GM23338 (cell line): Measurements from ENCODE around the gene CAPZA1. TPM values are rescaled to one million over a fixed set of nuclear protein-coding genes. Genes with fewer than 3 reads are reported as not detected.
"Not testable (repeated sequence)": the region's sequence is repeated elsewhere in the genome, so short reads cannot be mapped to it uniquely, and the experiment has no call there.

ENCODE experiments used
- ATAC-seq: fragments of 200-7000 bp; cut with Tn5 transposase; 3 replicates; pipeline ENCODE4 v1.9.1; 2020
- DNase-seq: peaks from one replicate; pipeline ENCODE4 v3.0.0-alpha.2; 2015; ENCODE audit warnings: low spot score
- H2AFZ ChIP-seq: fragments of 200-600 bp; sonication (generic); 2 replicates; pipeline ENCODE4 v1.8.0; 2016; ENCODE audit warnings: antibody characterized with exemption, mild to moderate bottlenecking, moderate library complexity
- H3F3A ChIP-seq: fragments of 200-600 bp; sonication (generic); replicated peaks from 2 replicates; pipeline ENCODE4 v1.8.0; 2017; ENCODE audit warnings: antibody characterized with exemption, mixed run types, low read depth
- H3K27ac ChIP-seq: fragments of 200-600 bp; sonication (generic); 2 replicates; pipeline ENCODE4 v1.6.1; 2016; ENCODE audit warnings: low read depth
- H3K27me3 ChIP-seq: fragments of 200-600 bp; sonication (generic); 2 replicates; pipeline ENCODE4 v1.8.0; 2016; ENCODE audit warnings: mild to moderate bottlenecking, mixed run types, moderate library complexity; ENCODE audit not compliant: insufficient read depth
- H3K36me3 ChIP-seq: fragments of 200-600 bp; sonication (generic); 2 replicates; pipeline ENCODE4 v1.8.0; 2016; ENCODE audit warnings: mild to moderate bottlenecking; ENCODE audit not compliant: insufficient read depth
- H3K4me1 ChIP-seq: fragments of 200-600 bp; sonication (generic); 2 replicates; pipeline ENCODE4 v1.8.0; 2016; ENCODE audit warnings: mild to moderate bottlenecking, moderate library complexity; ENCODE audit not compliant: insufficient read depth
- H3K4me2 ChIP-seq: fragments of 200-600 bp; sonication (generic); 2 replicates; pipeline ENCODE4 v1.7.1; 2017; ENCODE audit warnings: mixed run types
- H3K4me3 ChIP-seq: fragments of 200-600 bp; sonication (generic); 2 replicates; pipeline ENCODE4 v1.6.1; 2016; ENCODE audit warnings: mixed run types
- H3K79me2 ChIP-seq: fragments of 200-600 bp; sonication (generic); replicated peaks from 2 replicates; pipeline ENCODE4 v1.8.0; 2017; ENCODE audit warnings: mild to moderate bottlenecking; ENCODE audit not compliant: insufficient read depth
- H3K9me2 ChIP-seq: fragments of 200-600 bp; sonication (generic); 2 replicates; pipeline ENCODE4 v1.8.0; 2017; ENCODE audit not compliant: insufficient read depth
- H4K20me1 ChIP-seq: fragments of 200-600 bp; sonication (generic); replicated peaks from 2 replicates; pipeline ENCODE4 v1.8.0; 2017; ENCODE audit warnings: mild to moderate bottlenecking; ENCODE audit not compliant: insufficient read depth
- H3K27ac Mint-ChIP-seq: 2 replicates; pipeline ENCODE4 v1.8.0; 2020; ENCODE audit warnings: inconsistent platforms, mild to moderate bottlenecking, moderate library complexity, mixed read lengths
- H3K27me3 Mint-ChIP-seq: 3 replicates; pipeline ENCODE4 v1.8.0; 2022; ENCODE audit warnings: low read depth, mild to moderate bottlenecking, moderate library complexity, mixed read lengths, inconsistent platforms; ENCODE audit not compliant: insufficient read depth, poor library complexity
- H3K36me3 Mint-ChIP-seq: 3 replicates; pipeline ENCODE4 v1.8.0; 2021; ENCODE audit warnings: low read depth, mild to moderate bottlenecking, inconsistent platforms, moderate library complexity, mixed read lengths
- H3K4me1 Mint-ChIP-seq: 3 replicates; pipeline ENCODE4 v1.8.0; 2020; ENCODE audit warnings: mild to moderate bottlenecking, inconsistent platforms, mixed read lengths
- H3K4me3 Mint-ChIP-seq: 3 replicates; pipeline ENCODE4 v1.8.0; 2021; ENCODE audit warnings: moderate library complexity, mild to moderate bottlenecking, inconsistent platforms, mixed read lengths
- H3K9me3 Mint-ChIP-seq: 3 replicates; pipeline ENCODE4 v1.8.0; 2020; ENCODE audit warnings: moderate library complexity, mild to moderate bottlenecking, inconsistent platforms, mixed read lengths
- ETS1 ChIP-seq: IDR thresholded peaks from 2 replicates; pipeline ENCODE4 v1.6.1; 2016; ENCODE audit warnings: antibody characterized with exemption
- EZH2 ChIP-seq: fragments of 200-600 bp; sonication (generic); IDR thresholded peaks from one replicate; pipeline ENCODE4 v1.8.0; 2017; ENCODE audit warnings: antibody characterized with exemption, mild to moderate bottlenecking, low read depth; ENCODE audit not compliant: unreplicated experiment
- NANOG ChIP-seq: IDR thresholded peaks from 2 replicates; pipeline ENCODE4 v1.6.1; 2016; ENCODE audit warnings: antibody characterized with exemption, borderline replicate concordance
- POLR2AphosphoS5 ChIP-seq: IDR thresholded peaks from 2 replicates; pipeline ENCODE4 v1.6.1; 2016; ENCODE audit warnings: antibody characterized with exemption, low read depth
- ZNF331 ChIP-seq: fragments of 250-450 bp; sonication (Bioruptor Pico); IDR thresholded peaks from 2 replicates; pipeline ENCODE4 v1.5.0; 2020; ENCODE audit warnings: low read depth, mild to moderate bottlenecking, moderate library complexity
- ZNF462 ChIP-seq: fragments of 250-450 bp; sonication (Bioruptor Pico); IDR thresholded peaks from 2 replicates; pipeline ENCODE4 v1.5.0; 2020; ENCODE audit warnings: mild to moderate bottlenecking, moderate library complexity
- polyA plus RNA-seq: library from polyadenylated mRNA; unstranded; fragments of >200 nt; fragmentation: Nextera tagmentation; extraction: Ambion mirVana; gene quantifications from 2 replicates; pipeline ENCODE4 v1.2.1, GENCODE V29; 2016
- total RNA-seq: library from RNA; depleted of rRNA; stranded (reverse); fragments of >200 nt; shearing (Covaris generic); gene quantifications from 2 replicates; pipeline ENCODE4 v1.2.3, GENCODE V29; 2014
- TF ChIP-seq, protein P1 (sequence below), 2 experiments: fragments of 200-600 bp in 1 of 2; sonication (generic) in 1 of 2; conservative IDR thresholded peaks; 2 replicates each; pipeline versions ENCODE4 v1.5.1 to v1.6.1; 2016 to 2017; ENCODE audit warnings: antibody characterized with exemption in 2 of 2, low read depth in 2 of 2, mild to moderate bottlenecking in 2 of 2, moderate library complexity in 1 of 2

The CAPZA1 gene
- total and polyA plus RNA-seq, 2 experiments from 2014 or later = 147 to 182 TPM

DNA sequence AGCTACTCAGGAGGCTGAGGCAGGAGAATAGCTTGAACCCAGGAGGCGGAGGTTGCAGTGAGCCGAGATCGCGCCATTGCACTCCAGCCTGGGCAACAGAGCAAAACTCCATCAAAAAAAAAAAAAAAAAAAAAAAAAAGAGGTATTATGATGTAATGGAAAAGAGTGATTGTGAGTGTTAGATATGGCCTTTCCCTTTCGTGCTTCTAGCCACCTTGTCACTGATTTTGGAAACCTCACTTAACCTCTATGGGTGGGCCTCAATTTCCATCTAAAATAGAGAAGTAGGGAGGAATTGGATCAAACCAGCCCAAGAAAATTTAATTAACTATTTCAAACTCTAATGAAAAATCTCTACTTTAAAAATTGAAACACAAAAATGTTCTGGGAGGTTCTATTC lies 4.9 kb downstream of the CAPZA1 start:
- not testable (repeated sequence) for H3K9me3 Mint-ChIP-seq, H3F3A ChIP-seq, H3K4me3 Mint-ChIP-seq, ATAC-seq, H3K27me3 Mint-ChIP-seq, H3K27me3 ChIP-seq, H3K9me2 ChIP-seq, H3K4me3 ChIP-seq, H3K36me3 ChIP-seq, H3K36me3 Mint-ChIP-seq, H3K4me2 ChIP-seq, H3K27ac Mint-ChIP-seq, H3K27ac ChIP-seq, H2AFZ ChIP-seq, H3K4me1 Mint-ChIP-seq, DNase-seq
- Histone ChIP-seq H3K79me2 (peaks cover 98% of the 10 kb centered on the region), H4K20me1 (peaks cover 59% of the 10 kb centered on the region), H3K4me1 (peaks cover 11% of the 10 kb centered on the region)

DNA sequence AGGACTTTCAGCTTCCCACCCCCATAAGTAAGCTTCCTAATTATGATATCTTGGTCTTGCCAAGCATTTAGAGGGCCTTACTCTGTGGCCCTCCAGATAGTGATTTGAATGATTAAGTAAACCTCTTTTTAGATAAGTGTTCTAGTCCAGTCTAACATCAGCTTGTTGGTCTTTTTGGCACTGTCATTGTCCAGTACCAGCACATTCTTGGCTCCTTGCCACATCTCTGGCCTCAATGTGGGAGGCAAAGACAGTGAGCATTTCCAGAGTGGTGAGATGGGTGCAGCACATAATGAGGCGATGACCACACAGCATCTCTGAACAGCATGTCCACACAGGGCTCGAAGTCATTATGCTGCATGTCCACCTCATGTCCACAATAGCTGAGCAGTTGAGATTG lies 6.1 kb downstream of the CAPZA1 start:
- H3K27ac Mint-ChIP-seq = no peak overlapping the region

DNA sequence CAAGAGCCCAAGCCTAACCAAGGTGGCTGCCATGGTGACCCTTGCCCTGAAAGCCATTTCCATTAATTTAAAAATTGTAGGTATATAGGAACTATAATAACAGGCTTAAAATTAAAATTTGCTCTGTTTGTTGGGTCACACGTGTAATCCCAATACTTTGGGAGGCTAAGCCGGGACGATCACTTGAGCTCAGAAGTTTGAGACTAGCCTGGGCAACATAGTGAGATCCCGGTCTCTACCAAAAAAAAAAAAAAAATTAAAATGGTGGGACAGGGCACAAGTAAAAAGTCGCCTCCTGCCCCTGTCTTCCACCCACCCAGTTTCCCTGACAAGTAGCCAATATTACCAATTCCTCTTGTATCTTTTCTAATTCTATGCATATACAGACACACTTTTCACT lies 6.6 kb downstream of the CAPZA1 start:
- no peak overlapping the region for H3K4me3 ChIP-seq
- Mint-ChIP-seq H3K4me1 (peaks cover 1% of the 10 kb centered on the region; the same call in 2 of the 3 replicates), H3K36me3 (no peaks in the 10 kb centered on the region), H3K27me3 (peaks cover 3% of the 10 kb centered on the region), H3K4me3 (no peak overlapping the region), H3K27ac (no peak overlapping the region), H3K9me3 (no peaks in the 10 kb centered on the region)
- DNase-seq (no peak), ATAC-seq (no peak)
- no peaks in the 10 kb centered on the region for H3K27me3 ChIP-seq
- H3K9me2 ChIP-seq = no peaks in the 10 kb centered on the region
- TF ChIP-seq ETS1 (no peak), ZNF462 (no peak)
- peaks cover 100% of the 10 kb centered on the region for H3K79me2 ChIP-seq
- peaks cover 69% of the 10 kb centered on the region for H4K20me1 ChIP-seq
- no peaks in the 10 kb centered on the region for H3F3A ChIP-seq
- no peak overlapping the region for H2AFZ ChIP-seq
- peaks cover 2% of the 10 kb centered on the region; the same call in 1 of the 2 replicates for H3K4me1 ChIP-seq
- no peak overlapping the region for H3K4me2 ChIP-seq
- no peak overlapping the region for H3K27ac ChIP-seq
- H3K36me3 ChIP-seq = 0 out of 2 replicates have a peak, but pooled peaks cover 3% of the 10 kb centered on the region

More for the DNA sequence above, 6.1 kb downstream of the CAPZA1 start:
- H3K4me3 Mint-ChIP-seq = no peak overlapping the region
- no peak overlapping the region for H2AFZ ChIP-seq
- 0 out of 2 replicates have a peak, but pooled peaks cover 3% of the 10 kb centered on the region for H3K36me3 ChIP-seq
- no peak overlapping the region for H3K4me2 ChIP-seq
- H3F3A ChIP-seq = no peaks in the 10 kb centered on the region
- peaks cover 7% of the 10 kb centered on the region for H3K4me1 ChIP-seq
- DNase-seq (no peak), ATAC-seq (no peak)
- peaks cover 67% of the 10 kb centered on the region for H4K20me1 ChIP-seq
- H3K9me3 Mint-ChIP-seq = no peaks in the 10 kb centered on the region
- no peaks in the 10 kb centered on the region for H3K36me3 Mint-ChIP-seq
- no peaks in the 10 kb centered on the region for H3K9me2 ChIP-seq
- H3K4me1 Mint-ChIP-seq = peaks cover 5% of the 10 kb centered on the region
- H3K79me2 ChIP-seq = peaks cover 100% of the 10 kb centered on the region
- H3K4me3 ChIP-seq = no peak overlapping the region
- H3K27me3 ChIP-seq = no peaks in the 10 kb centered on the region
- TF ChIP-seq ZNF331 (CRISPR knock-in tag) = no peak
- no peak for TF ChIP-seq NANOG
- TF ChIP-seq, protein P1, sequence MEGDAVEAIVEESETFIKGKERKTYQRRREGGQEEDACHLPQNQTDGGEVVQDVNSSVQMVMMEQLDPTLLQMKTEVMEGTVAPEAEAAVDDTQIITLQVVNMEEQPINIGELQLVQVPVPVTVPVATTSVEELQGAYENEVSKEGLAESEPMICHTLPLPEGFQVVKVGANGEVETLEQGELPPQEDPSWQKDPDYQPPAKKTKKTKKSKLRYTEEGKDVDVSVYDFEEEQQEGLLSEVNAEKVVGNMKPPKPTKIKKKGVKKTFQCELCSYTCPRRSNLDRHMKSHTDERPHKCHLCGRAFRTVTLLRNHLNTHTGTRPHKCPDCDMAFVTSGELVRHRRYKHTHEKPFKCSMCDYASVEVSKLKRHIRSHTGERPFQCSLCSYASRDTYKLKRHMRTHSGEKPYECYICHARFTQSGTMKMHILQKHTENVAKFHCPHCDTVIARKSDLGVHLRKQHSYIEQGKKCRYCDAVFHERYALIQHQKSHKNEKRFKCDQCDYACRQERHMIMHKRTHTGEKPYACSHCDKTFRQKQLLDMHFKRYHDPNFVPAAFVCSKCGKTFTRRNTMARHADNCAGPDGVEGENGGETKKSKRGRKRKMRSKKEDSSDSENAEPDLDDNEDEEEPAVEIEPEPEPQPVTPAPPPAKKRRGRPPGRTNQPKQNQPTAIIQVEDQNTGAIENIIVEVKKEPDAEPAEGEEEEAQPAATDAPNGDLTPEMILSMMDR (conservative IDR thresholded peaks at IDR 0.05; ENCODE audit: low read depth in 2 of 2) = no peak
- TF ChIP-seq EZH2 = no peak
- TF ChIP-seq POLR2AphosphoS5 = no peak
- H3K27ac ChIP-seq = no peak overlapping the region
- H3K27me3 Mint-ChIP-seq = peaks cover 3% of the 10 kb centered on the region
